ENCODE data around the gene THY1. TPM values are rescaled to one million over a fixed set of nuclear protein-coding genes. Genes with fewer than 3 reads are reported as not detected.

The THY1 gene
- total RNA-seq (2014; rRNA removed; shearing (Covaris generic)) = 0.11 and 0.13 TPM in 2 replicates

DNA sequence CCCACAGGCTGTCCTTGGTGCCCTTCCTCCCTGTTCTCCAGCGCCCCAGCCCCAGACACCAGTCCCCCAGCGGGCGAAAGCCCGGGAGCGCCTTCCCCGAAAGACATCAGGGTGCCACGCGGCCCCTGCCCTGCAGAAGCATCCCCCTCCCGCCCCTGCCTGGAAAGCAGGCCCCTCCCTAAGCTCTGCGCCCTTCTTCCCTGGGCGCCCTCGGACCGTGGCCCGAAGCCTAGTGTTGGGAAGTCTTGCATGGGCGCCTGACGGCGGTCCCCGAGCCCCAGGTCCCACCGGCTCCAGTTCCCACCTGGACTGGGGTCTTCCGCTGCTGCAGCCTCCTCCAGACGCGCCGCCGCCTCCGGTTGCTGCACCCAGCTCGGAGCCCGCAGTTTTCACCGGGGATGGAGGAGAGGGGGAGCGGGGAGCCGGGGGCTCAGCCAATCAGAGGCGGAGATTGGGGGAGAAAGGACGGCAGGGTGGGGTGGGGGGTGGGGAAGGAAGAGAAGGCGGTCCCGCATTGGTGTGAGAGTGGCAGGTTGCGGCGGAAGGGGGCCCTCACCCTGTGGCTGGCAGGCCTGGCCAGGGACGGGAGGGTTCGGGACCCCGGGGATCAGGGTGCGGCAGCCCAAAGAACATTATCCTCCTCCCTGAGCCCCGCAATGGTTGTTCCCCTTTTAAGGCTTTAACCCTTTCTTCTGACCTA, at the start of gene THY1:
THY1 (minus strand) TSS at position 364 of the 700 bp plus-strand sequence. CDS start 2,267 bp downstream, outside the sequence.

GRCh38 chr11:119381181-119381988, 41.6 kb downstream of the THY1 start, which contains the start of gene USP2:
USP2 (minus strand) TSS chr11:119381690; CDS start chr11:119373480, 8,210 bp downstream.

Small RNA genes lying within 50 kb of the gene (small RNA-seq; reads per million reads assigned to genes)
- gene AP003396.4 = not detected

Other genes starting within 250 kb of the THY1 start
- gene NHERF4, start 237.7 kb downstream of the THY1 start, total RNA-seq (2014; rRNA removed; shearing (Covaris generic)) = 0.11 TPM in 1 of 2 replicates, not detected in the other
- gene CBL, start 216.8 kb downstream of the THY1 start, total RNA-seq (2014; rRNA removed; shearing (Covaris generic)) = 9.6 and 10.9 TPM in 2 replicates
- 182 and 200 TPM in 2 replicates for gene MCAM, start 106.0 kb downstream of the THY1 start, total RNA-seq (2014; rRNA removed; shearing (Covaris generic))
- 7.1 and 7.5 TPM in 2 replicates for gene RNF26, start 88.6 kb downstream of the THY1 start, total RNA-seq (2014; rRNA removed; shearing (Covaris generic))
- gene C1QTNF5, start 82.3 kb downstream of the THY1 start, total RNA-seq (2014; rRNA removed; shearing (Covaris generic)) = not detected in 2 replicates
- gene MFRP, start 76.5 kb downstream of the THY1 start, total RNA-seq (2014; rRNA removed; shearing (Covaris generic)) = not detected in 2 replicates
- gene USP2, start 41.5 kb downstream of the THY1 start, total RNA-seq (2014; rRNA removed; shearing (Covaris generic)) = 1.3 and 1.8 TPM in 2 replicates

Data from A375 (cell line).